NCI-H1694 (cell line): ENCODE data around the gene IMPA2.
"Not testable (repeated sequence)": the region's sequence is repeated elsewhere in the genome, so short reads cannot be mapped to it uniquely, and the experiment has no call there.

Source experiments
- DNase-seq: peaks from one replicate; lab custom pipeline; 2025; lab: John Stamatoyannopoulos, UW

IMPA2 gene

DNA sequence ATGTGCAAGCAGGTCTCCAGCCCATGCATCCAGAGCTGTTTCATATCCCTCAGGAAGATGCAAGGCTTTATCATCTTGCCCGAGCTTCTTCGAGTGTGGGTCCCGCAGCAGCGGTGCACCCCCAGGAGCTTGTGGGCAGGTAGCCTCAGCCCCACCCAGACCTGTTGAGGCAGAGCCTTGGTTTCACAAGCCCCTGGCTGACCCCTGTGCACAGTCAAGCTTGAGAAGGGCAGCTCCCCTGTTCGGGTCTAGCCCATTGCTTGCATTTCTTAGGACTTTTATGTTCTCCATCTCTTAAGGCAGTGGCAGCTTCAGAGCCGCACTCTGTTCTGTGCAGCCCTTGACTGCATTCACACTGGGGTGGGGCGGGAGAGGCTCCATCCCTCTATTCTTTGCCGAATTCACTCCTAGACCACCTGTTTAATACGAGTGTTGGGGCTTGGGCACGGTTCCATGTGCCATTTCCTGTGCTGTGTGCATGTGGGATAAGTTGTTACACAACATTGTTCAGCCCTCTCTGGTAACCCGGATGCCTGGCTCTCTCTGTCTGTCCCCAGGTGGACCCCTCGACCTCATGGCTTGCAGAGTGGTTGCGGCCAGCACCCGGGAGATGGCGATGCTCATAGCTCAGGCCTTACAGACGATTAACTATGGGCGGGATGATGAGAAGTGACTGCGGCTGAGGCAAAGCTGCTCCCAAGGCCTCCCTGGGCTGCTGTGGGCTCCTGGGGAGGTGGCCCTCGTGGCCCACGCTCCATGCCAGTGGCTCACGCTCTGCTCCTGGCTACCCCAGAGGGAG lies 48.7 kb downstream of the IMPA2 start:
- DNase-seq = no peak

GRCh38 chr18:12030670-12031069 lies 49.4 kb downstream of the IMPA2 start:
- no peak for DNase-seq

- DNase-seq = no peak
Measured at GRCh38 chr18:12031181-12031580, 49.9 kb downstream of the IMPA2 start.

- no peak for DNase-seq
Measured at GRCh38 chr18:12031846-12032245, 50.5 kb downstream of the IMPA2 start.

- no peak for DNase-seq
Measured at GRCh38 chr18:12032786-12033642, 51.7 kb downstream of the IMPA2 start.

DNA sequence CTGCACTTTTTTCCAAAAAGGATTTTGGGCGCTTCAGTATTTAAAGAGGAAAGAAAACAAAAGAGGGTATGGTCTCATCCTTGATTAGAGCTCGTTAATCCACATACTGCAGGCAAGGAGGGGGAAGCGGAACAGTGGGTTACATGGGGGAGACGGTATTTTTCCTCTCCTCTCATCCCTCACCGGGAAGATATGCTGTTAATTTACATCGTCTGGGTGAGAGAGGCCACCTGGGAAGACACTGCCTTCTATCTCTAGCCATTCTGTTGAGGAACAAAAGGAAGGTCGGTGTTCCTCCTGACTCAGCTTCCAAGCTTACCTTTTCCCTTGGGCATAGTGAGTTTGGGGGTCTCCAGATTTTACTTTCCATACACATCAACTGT lies 52.3 kb downstream of the IMPA2 start:
- DNase-seq = no peak

- DNase-seq = no peak
Measured at GRCh38 chr18:12034241-12035100, 53.2 kb downstream of the IMPA2 start.

DNA sequence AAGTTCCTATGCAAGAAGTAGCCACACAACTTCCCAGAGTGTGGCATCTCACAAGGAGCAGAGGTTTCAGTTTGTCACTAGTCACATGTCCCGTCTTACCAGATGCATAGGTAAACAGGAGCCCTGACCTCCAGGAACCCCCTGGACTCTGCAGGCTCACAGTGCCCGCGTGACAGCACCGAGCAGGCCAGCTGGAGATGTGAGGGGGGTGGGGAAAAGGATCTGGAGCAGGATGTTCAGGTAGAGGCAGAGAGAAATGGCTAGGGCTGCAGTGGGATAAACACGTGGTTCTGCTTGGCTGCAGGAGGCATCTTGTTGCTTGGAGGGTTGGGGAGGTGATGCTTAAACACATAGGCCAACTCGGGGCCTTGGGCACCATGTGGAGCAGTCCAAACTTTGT lies 54.2 kb downstream of the IMPA2 start:
- DNase-seq = no peak

GRCh38 chr18:12036201-12036751 lies 55.0 kb downstream of the IMPA2 start:
- no peak for DNase-seq

DNA sequence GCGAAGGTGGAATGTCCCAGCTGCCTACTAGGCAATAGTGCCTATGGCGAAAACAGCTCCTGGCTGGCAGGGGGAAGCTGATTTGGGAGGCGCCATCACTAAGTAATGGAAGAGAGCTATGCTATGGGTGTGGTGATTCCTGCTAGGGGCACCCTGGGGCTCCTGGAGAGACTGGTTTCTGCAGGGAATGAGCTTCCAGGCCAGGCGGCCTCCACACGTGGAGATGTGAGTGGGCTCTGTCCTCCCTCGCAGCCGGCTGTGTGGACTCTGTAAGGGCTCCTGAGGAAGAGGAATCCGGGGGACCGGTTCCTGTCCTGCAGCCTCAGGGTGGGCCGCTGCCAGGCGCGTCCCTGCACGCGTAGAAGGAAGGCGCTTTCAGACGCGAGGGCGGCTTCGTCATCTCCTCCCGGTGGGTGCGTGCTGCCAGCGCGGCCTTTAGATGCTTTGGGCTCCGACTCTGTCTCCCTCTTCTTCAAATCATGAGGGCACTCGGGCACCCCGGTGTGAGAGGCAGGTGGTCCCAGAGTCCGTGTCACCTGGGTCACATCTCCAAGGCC lies 56.9 kb downstream of the IMPA2 start:
- DNase-seq = no peak

DNA sequence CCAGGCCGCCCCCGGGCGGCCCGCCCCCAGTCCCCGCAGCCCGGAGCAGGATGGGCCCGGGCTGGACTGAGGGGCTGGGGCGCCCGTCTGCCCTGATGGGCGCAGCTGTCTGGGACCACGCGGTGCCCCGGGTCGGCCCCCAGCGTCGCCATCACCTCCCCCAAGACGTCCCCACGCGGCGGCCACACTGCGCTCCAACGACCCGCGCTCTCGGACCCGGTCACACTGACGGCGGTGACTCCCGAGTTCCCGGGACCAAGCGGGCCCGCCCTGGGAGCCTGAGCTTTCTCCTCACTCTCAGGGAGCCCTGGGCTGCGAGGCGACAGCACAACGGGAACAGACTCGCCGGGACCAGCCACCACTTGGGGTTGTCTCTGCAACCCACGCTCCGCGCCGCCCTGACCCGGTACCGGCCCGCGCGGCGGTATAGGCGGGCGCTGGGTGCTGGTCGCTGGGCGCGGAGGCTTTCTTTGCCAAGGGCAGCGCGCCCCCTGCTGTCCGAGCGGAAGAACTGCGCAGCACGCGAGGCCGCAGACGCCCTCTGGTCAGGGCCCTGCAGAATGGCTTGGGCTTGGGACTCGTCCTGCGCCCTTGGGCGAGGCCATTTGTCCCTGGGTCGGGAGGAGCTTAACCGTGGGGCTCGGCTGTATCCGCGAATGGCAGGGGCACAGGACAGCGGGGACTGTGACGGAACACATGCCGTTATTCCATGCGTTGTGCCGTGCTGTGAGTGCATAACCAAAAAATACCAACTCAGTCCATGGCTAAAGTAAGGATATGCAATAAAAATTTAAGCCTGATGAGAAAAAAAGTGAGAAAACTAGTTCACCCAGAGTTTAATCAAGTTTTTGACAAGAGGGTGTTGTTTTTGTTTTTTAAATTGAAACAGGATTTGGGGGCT lies 57.6 kb downstream of the IMPA2 start:
- DNase-seq = no peak

GRCh38 chr18:12039540-12039930 lies 58.2 kb downstream of the IMPA2 start:
- DNase-seq = not testable (repeated sequence)

GRCh38 chr18:12041561-12041960 lies 60.3 kb downstream of the IMPA2 start:
- no peak for DNase-seq

GRCh38 chr18:12043811-12044210 lies 62.5 kb downstream of the IMPA2 start:
- no peak for DNase-seq

GRCh38 chr18:12044591-12044990 lies 63.3 kb downstream of the IMPA2 start:
- DNase-seq = no peak

DNA sequence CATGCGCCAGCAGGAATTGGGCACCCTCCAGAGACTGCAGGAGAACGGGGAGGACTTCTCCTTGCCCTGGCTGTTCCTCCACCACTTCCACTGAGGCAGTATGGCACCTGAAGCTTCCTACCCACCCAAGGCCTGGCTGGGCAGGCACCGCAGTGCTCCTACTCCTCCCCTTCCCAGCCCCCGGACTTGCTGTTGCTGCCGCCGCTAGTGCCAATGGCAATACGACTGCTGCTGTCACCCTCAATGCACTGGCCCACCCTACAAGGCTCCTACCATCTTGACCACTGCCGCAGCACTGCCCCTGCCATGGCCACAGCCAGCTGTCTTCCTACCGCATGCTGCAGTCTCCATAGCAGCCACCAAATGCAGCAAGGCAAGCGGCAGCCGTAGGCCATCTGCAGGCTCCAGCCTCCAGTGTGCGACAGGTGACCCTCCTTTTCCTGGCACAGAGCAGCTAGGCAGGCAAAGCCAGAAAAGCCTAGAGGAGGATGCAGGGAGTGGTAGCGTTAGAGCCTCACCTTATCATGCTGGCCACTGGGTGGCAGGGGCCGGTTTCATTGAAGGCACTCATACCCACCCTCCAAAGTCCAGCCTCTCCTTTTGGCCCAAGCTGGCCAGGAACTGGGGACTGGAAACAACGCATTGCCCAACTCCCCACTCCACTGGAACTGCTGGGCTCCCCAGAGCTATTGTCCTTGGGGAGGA lies 64.9 kb downstream of the IMPA2 start:
- DNase-seq = no peak

DNA sequence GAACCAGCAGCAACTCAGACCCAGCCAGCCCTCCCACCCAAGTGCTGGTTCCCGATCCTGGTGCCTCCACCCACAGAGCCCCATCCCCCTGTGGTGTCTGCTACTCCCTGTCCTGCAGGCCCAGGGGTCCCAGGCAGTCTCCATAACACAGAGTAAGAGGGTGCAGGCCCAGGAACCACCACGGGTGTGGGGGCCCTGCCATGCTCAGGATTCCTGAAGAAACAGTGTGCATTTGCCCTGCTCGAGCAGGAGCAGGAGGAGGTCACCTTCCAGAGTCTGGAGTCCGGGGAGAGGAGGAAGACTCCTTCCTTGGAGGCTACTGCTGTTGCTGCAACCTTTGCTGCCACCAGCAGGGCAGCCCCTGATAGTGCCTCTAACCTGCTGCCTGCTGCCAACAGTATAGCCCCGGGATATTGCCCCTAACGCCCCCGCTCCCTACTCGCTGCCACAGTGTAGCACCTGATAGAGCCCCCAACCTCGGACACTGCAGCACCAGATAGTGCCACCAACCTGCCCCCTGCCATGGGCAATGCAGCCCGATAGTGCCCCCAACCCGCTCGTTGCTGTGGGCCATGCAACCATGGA lies 65.5 kb downstream of the IMPA2 start:
- DNase-seq = no peak

- no peak for DNase-seq
Measured at GRCh38 chr18:12048010-12048826, 66.9 kb downstream of the IMPA2 start.

DNA sequence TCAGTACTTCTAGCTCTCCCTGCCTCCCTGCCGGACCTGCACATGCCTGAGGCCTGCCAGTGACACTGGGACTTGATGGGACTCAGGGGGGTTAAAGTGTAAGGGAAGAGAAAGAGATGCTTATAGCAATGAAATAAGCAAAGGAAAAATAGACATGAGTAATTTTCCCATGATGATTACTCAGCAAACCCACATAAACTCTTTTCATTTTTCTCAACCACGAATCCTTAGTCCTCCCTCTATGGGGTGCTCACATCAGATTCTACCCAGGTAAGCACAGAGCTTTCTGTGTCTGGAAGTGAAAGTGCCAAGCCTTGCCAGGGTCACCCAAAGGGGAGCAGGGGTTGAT lies 67.5 kb downstream of the IMPA2 start:
- no peak for DNase-seq
